Activated CD4-positive, CD25-positive, alpha-beta regulatory T cell treated with anti-CD3 and anti-CD28 coated beads, Interleukin-2, amount 50 U/mL, for 72 hours (primary cell): ENCODE measurements around the gene MEF2D.

Source experiments
- DNase-seq: peaks from one replicate; pipeline ENCODE4 v3.0.0; 2021

Gene MEF2D

GRCh38 chr1:156438278-156438987, 62.1 kb downstream of the MEF2D start:
- DNase-seq = no peak

DNA sequence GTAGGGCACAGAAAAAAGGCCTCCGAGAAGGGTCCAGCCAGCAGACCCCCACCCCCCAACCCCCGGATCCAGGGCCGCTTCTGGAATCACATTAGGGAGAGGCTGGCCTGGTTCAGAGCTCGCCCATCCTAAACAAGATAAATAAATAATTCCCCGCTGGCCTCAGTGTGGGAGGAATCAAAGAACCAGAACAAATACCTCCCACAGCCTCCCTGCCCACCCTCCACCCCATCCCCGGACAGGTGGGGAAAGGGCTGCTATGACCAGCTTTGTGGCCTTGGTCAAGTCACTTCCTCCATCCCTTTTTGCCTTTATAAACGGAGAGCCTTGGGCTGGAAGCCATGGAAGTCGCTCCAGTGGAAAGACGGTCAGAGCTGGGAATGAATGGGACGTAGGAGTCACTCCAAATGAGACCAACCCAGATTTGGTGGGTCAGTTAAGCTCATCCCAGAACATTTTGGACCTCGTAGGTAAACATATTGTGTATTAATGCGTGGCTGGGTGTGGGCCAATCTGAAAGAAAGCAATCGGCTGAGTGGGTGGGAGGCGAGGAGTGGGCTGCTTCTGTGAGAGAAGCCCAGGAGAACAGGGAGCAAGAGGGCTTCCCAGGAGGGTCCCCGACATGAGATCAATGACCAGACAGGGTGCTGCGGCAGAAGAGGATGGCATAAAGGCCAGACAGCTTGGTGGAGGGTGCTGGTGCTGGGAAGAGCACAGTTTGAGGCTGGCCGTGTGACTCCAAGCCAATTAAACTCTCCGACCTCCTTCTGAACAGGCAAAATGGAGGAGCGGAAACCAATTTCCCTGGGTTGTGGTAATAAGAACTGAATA, 63.3 kb downstream of the MEF2D start:
- DNase-seq = no peak

DNA sequence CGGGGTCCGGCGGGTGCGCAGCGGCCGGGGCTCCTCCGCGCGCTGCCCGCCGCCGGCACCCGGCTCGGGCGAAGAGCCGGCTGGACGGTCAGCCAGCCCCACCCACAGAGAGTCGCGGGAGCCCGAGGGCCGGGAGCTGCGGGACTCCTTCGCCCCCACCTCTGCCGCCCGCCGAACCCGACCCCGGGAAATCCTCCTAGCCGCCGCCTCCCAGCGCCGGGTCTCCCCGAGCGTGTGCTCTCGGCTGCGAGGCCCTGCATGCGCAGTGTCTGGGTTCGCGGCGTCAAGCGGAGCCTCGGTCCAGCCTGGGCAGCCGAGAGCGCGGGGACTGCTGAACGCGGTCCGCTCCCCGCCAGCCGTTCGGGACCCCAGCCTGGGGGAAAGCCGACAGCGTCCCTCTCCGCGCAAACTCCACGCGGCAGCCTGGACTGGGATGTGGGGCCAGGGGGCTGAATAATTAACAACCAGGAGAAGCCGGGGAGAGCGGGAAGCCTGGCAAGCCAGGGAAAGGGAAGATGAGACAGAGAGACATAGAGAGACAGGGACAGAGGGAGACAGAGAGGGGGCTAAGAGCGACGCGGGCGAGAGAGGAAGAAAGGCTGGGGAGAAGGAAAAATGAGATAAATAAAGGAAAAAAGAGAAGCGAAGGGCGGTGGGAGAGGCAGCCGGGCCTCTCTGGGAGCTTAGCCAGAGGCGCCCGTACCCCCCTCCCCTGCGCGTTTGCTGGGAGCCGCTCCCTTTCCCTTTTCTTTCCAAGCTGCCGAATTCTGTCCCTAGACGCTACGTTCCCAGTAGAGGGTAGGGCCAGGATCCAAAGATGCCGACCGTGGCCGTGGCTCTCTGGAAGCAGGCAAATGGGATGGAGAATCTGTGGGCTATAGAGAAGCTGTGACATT, 64.2 kb downstream of the MEF2D start:
- DNase-seq = no peak

GRCh38 chr1:156435545-156436140, 64.9 kb downstream of the MEF2D start:
- no peak for DNase-seq

GRCh38 chr1:156434989-156435544, 65.5 kb downstream of the MEF2D start:
- no peak for DNase-seq

DNA sequence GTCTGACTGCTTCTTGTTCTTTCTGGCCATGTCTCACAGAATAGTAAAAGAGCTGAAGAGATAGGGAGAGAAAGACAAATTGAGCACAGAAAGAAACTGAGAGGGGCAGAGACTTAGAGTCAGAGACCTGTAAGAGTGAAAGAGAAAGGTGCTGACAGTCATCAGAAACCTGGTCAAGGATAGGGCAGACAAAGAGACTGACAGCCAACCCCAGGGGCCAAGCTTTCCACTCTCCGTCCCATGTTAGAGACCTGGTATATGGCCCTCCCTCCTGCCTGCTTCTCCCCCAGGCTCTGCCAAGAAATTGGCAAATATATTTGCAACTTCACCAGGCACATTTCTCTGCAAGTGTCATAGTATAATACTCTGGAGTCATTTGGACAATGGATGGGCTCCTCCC, 67.0 kb downstream of the MEF2D start:
- DNase-seq = no peak

GRCh38 chr1:156433032-156433431, 67.5 kb downstream of the MEF2D start:
- no peak for DNase-seq

GRCh38 chr1:156432669-156433018, 67.9 kb downstream of the MEF2D start:
- DNase-seq = no peak

GRCh38 chr1:156431769-156432668, 68.6 kb downstream of the MEF2D start:
- DNase-seq = no peak

DNA sequence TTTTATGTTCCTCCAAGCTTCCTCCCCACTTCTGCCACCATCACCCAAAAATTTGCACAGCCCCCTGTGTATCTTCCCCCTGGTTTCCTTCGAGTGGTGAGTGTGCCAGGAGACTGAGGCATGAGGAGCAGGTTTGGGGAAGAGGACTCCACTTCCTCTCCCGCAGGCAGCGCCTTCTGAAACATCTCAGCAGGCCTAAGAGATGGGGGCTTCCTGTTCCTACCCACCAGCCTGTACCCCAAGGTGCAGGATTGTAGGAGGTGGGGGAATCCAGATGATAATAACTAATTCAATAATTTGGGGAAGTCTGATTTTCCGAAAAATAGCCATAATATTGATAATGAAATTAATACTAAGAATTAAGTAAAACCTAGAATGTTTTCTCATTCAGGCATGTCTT, 69.2 kb downstream of the MEF2D start:
- DNase-seq = no peak

- no peak for DNase-seq
These were observed 69.7 kb downstream of the MEF2D start for GRCh38 chr1:156430866-156431265.

DNA sequence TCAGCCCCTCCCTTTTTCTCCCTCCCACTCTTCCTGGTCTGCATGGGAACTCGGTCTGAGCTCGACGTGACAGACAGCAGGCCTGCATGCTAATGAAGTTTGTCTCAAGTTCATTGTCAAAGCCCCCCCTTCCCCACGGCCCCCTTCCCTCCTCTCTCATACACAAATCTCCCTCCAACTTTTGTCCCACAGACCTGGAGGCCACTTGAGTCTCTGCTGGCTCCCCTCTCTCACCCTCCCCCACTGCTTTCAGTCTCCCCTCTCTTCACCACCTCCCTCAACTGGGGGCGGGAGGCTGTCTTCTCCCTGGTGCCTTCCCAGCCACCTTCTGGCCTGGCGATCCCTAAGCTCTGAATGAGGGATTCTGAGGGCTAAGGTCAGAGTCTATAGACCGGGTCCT, 70.3 kb downstream of the MEF2D start:
- no peak for DNase-seq

DNA sequence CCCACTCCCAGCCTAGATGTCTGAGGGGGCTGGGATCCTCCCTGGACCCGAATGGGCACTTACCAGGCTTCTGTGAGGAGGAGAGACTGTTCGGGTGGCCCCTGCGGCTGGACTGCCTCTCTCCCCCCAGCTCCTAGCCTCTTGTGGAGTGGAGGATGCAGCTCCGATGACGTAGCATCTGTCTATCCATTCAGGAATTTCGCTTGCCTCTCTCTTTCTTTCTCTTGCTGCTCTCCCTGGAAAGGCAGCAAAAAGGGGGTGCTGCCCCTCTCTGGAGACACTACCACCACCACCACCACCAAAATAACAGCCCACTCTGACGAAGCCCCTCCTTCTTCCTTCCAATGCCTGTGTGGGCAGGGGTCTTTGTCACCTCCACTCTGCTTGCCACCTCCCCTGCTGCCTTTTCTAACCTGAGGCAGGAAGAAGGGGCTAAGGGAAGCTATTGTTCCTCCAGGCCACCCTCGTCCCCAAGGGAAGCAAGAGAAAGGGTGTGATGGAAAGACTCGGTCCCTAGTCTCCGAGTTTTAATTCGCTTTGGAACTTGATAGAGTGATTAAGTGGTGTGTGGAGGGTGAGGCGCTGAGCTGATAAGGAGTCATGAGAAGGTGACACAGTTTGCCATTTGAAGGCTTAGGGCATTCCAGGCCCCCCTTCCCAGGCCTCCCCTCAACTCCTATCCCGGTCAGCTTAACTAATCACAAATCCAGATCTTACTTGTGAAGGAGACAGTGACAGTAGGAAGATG, 71.1 kb downstream of the MEF2D start:
- no peak for DNase-seq

GRCh38 chr1:156428746-156429288, 71.8 kb downstream of the MEF2D start:
- DNase-seq = no peak

GRCh38 chr1:156427957-156428356, 72.6 kb downstream of the MEF2D start:
- no peak for DNase-seq

- no peak for DNase-seq
These were observed 74.6 kb downstream of the MEF2D start for GRCh38 chr1:156425943-156426342.

GRCh38 chr1:156424806-156425432, 75.7 kb downstream of the MEF2D start:
- no peak for DNase-seq

GRCh38 chr1:156423422-156424352, 76.9 kb downstream of the MEF2D start:
- no peak for DNase-seq

DNA sequence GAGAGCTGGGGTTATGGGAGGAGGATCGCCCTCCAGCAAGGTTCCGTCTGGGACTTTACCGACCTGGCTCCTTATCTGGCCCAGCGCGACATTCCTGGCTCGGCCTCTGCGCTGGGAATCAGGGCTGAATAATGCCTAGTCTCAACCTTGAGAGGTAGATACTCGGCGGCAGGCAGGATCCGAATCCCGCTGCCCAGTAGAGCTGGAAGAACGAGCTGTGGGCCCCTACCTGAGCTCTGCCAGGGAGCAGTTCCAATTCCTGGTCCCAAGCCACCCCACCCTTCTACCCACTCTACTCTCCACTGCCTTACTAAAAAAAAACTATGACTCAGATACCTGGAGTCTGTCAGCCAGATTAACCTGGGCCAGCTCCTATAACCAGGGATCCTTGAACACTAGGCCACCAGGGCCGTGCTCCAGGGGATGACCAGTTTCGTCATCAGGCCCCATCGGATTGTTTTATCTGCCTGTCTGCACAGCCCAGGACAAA, 77.9 kb downstream of the MEF2D start:
- no peak for DNase-seq
